Heart left ventricle (tissue), 16 donors: Measurements from ENCODE around the gene NELFB. TPM values are rescaled to one million over a fixed set of nuclear protein-coding genes. Genes with fewer than 3 reads are reported as not detected.
"Not testable (repeated sequence)": the region's sequence is repeated elsewhere in the genome, so short reads cannot be mapped to it uniquely, and the experiment has no call there.

ENCODE experiments used
- ATAC-seq, 4 donors: fragments of 200-7000 bp; cut with Tn5 transposase; one replicate each; pipeline ENCODE4 v1.9.1; 2020 to 2022; ENCODE audit warnings: moderate library complexity in 4 of 4, mild to moderate bottlenecking in 3 of 4, moderate number of reproducible peaks in 1 of 4
- DNase-seq, 5 donors: peaks; one replicate each; pipeline ENCODE4 v3.0.0-alpha.2; 2020
- H3K27ac ChIP-seq, 12 donors: fragments of 200-600 bp; sonication (generic) in 4 of 12; one replicate each; pipeline versions ENCODE4 v1.5.0 to v1.8.0; 2016 to 2022; ENCODE audit warnings: mild to moderate bottlenecking in 2 of 12
- H3K27me3 ChIP-seq, 9 donors: fragments of 200-600 bp; sonication (generic) in 2 of 9; one replicate each; pipeline versions ENCODE4 v1.5.1 to v1.8.0; 2016 to 2022; ENCODE audit warnings: mild to moderate bottlenecking in 3 of 9
- H3K36me3 ChIP-seq, 9 donors: fragments of 200-600 bp; sonication (generic) in 2 of 9; one replicate each; pipeline versions ENCODE4 v1.5.0 to v1.8.0; 2018 to 2022; ENCODE audit warnings: mild to moderate bottlenecking in 2 of 9
- H3K4me1 ChIP-seq, 12 donors: fragments of 200-600 bp; sonication (generic) in 4 of 12; one replicate each; pipeline versions ENCODE4 v1.5.0 to v1.8.0; 2016 to 2022; ENCODE audit warnings: mild to moderate bottlenecking in 3 of 12
- H3K4me3 ChIP-seq, 12 donors: fragments of 200-600 bp; sonication (generic) in 4 of 12; one replicate each; pipeline versions ENCODE4 v1.5.0 to v1.8.0; 2017 to 2022; ENCODE audit warnings: mild to moderate bottlenecking in 9 of 12, moderate library complexity in 4 of 12
- H3K9me3 ChIP-seq, 12 donors: fragments of 200-600 bp; sonication (generic) in 4 of 12; one replicate each; pipeline versions ENCODE4 v1.5.0 to v1.8.0; 2016 to 2022; ENCODE audit warnings: mild to moderate bottlenecking in 1 of 12
- CTCF ChIP-seq, 12 donors: fragments of 200-600 bp; sonication (generic) in 4 of 12; IDR thresholded peaks; one replicate each; pipeline versions ENCODE4 v1.5.0 to v1.8.0; 2018 to 2022; ENCODE audit warnings: antibody characterized with exemption in 12 of 12, mild to moderate bottlenecking in 5 of 12
- POLR2A ChIP-seq, 2 donors: fragments of 450-650 bp; IDR thresholded peaks; one replicate each; pipeline ENCODE4 v1.6.1; 2017; ENCODE audit warnings: antibody characterized with exemption in 2 of 2, mild to moderate bottlenecking in 2 of 2, moderate library complexity in 2 of 2
- WGBS, 4 donors: extraction: QIAGEN DNeasy Blood & Tissue Kit in 2 of 4; methylation state at CpG; one replicate each; pipeline versions ENCODE4 v1.1.5 to v1.1.7; 2013 to 2018; 5-methylcytosine and 5-hydroxymethylcytosine counted together
- intact Hi-C, 10 donors: fragments of 100-400 bp; cut with DNase I; formaldehyde crosslinking; loops; one replicate each; pipeline versions ENCODE4 v1.11.1 to v1.14.2; 2022
- polyA plus RNA-seq, 2 donors: library from polyadenylated mRNA; stranded (reverse); fragments of 200-250 nt; gene quantifications; one replicate each; pipeline ENCODE4 v1.2.3, GENCODE V29; 2013
- total RNA-seq, 9 donors: library from RNA; depleted of rRNA in 2 of 9; stranded (reverse); fragments of >200 nt in 2 of 9; fragmentation: NEBNext Ultra II Directional in 3 of 9; extraction: Animal tissue kit (Norgen Biotek cat#: 25700) in 3 of 9; gene quantifications; one replicate each; pipeline versions ENCODE4 v1.1.0 to v1.2.4, GENCODE V29; 2016 to 2023
- donor health status: ischemic (EF 13 %, LVEDD 7.1; RV severe dilation, severe dysfunction).
- donor health status: healthy with polysubstance abuse.
- donor health status: DM: no; HTN: yes; CAD: no.
- donor health status: DM: no; HTN: no; CAD: no.
- donor health status: ischemic (EF 25% LVEDD 6.9; RV normal size, moderate dysfunction).
- donor health status: ischemic (EF 25% LVEDD 5.7; RV mildly dilated, moderate dysfunction).
- donor health status: healthy.
- donor health status: DM: yes; HTN: yes; CAD: no.
- donor health status: ischemic (EF 35%, LVEDD 5.7; RV mildly dilated, moderate dysfunction).
- donor health status: nonischemic (EF 11% LVEDD 7.7; RV severe dilation, severe dysfunction).
- donor health status: DM: yes; HTN: yes; CAD: no.
- donor health status: PGD.
- donor health status: ischemic (EF 29% LVEDD 5.4; RV normal size, mild dysfunction).
- donor health status: nonischemic (EF 23%, LVEDD 6.1; RV moderate dilation, normal function).

The NELFB gene
- total and polyA plus RNA-seq, 11 donors, result 31.4 to 77.8 (median 38.1) TPM

GRCh38 chr9:137237759-137238726, 17.1 kb upstream of the NELFB start:
- no peaks in the 10 kb centered on the region for H3K9me3 ChIP-seq
- H3K27me3 ChIP-seq, result peaks cover 0 to 12% (median 0%) of the 10 kb centered on the region in 9 donors
- DNase-seq (no peak), ATAC-seq (no peak)
- intact Hi-C loops, result loop anchor here in 2 of 10 donors (5.0 to 10.0 kb wide), 2 partner anchors 121 to 453 kb away; no protein-coding TSS in a partner anchor
- 74 to 80% (median 75%) methylated on average over 6 to 13 of the region's 13 CpGs for WGBS, 4 donors
- TF ChIP-seq CTCF (IDR thresholded peaks at IDR 0.05) (no peak), POLR2A (IDR thresholded peaks at IDR 0.05) (no peak)
- peaks cover 0 to 14% (median 10%) of the 10 kb centered on the region in 9 donors for H3K36me3 ChIP-seq
- peak overlapping the region in 1 of 12 donors; percentile 37 for H3K27ac ChIP-seq
- H3K4me1 ChIP-seq, result peaks cover 0 to 63% (median 38%) of the 10 kb centered on the region in 12 donors
- H3K4me3 ChIP-seq, result no peak overlapping the region

GRCh38 chr9:137239541-137240200, 15.5 kb upstream of the NELFB start:
- H3K27me3 ChIP-seq, H3K9me3 ChIP-seq, DNase-seq, ATAC-seq: not testable (repeated sequence)
- Histone ChIP-seq H3K4me3 (peak overlapping the region; percentile 54 to 97 (median 66)), H3K36me3 (peaks cover 0 to 24% (median 18%) of the 10 kb centered on the region in 9 donors), H3K27ac (peak overlapping the region in 11 of 12 donors; percentile 91 to 100 (median 99)), H3K4me1 (peaks cover 0 to 76% (median 52%) of the 10 kb centered on the region in 12 donors)
- 60 to 64% (median 61%) methylated on average over 27 of the region's 27 CpGs for WGBS, 4 donors
- intact Hi-C loops, result loop anchor here in 4 of 10 donors (2.0 to 10.0 kb wide), 3 partner anchors 37 to 455 kb away; partner anchors contain the start of gene TOR4A (in 2 of the 4)

DNA sequence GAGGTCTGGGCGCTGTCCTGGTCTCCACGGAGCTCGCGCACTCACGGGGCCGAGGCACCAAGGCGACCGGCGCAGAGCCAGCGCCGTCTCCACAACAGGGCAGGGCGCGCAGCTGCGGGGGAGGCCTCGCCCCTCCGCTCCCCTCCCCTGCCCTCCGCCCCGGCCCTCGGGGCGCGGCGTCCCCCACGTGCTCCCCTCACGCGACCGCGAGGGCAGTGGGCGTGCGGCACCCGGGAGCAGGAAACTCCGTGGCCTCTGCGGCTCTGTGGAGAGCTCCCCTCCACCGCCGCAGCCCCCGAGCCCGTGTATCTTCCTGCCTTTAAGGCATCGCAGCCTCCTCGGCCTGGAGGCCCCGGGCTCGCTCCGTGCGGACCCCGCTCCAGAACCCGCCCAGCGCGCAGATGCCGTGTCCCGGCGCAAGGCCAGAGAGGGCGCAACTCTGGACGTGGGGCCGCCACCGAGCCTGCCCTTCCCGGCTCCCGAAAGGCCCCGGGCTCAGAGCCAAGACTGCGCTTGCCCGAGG, 14.7 kb upstream of the NELFB start:
- Histone ChIP-seq H3K27ac (peak overlapping the region; percentile 88 to 100 (median 98)), H3K9me3 (no peaks in the 10 kb centered on the region), H3K4me3 (peak overlapping the region; percentile 54 to 97 (median 66)), H3K4me1 (peaks cover 0 to 76% (median 53%) of the 10 kb centered on the region in 12 donors), H3K36me3 (peaks cover 0 to 24% (median 18%) of the 10 kb centered on the region in 9 donors), H3K27me3 (no peaks in the 10 kb centered on the region)
- TF ChIP-seq POLR2A (IDR thresholded peaks at IDR 0.05), result peak in 1 of 2 donors; percentile 61
- peak in 4 of 12 donors; percentile 4 to 17 (median 6) for TF ChIP-seq CTCF (IDR thresholded peaks at IDR 0.05)
- peak; percentile 16 to 65 (median 59) for ATAC-seq
- intact Hi-C loops, result loop anchor here in 2 of 10 donors (2.0 kb wide), 1 partner anchor 36 kb away; the partner anchor contains the start of gene TOR4A (in 2 of the 2)
- peak; percentile 83 to 93 (median 88) for DNase-seq
- 0 to 1% (median 0%) methylated on average over 28 to 58 of the region's 58 CpGs for WGBS, 4 donors

DNA sequence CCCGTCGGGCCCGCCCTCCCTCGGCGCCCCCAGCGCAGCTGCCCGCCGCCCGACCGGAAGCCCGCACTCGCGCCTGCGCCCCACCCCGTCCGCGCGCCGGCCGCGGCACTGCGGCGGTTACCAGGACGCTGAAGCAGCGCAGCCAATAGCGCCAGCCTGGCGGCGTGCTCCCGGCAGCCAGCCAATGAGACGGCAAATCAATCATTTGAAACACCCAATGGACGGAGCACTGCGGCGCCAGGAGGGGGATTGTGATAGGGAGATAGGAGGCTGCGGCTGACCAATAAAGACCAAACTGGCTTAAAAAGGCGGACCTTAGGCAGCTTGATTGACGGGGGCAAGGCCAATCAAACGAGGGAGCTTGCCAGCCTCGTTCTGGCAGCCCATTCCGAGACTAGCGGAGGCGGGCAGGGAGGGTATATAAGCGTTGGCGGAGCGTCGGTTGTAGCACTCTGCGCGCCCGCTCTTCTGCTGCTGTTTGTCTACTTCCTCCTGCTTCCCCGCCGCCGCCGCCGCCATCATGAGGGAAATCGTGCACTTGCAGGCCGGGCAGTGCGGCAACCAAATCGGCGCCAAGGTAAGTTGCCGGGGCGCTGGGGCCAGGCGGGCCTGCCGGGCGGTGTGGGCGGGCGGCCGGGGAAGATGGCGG, 14.2 kb upstream of the NELFB start, which contains the start of gene TUBB4B:
TUBB4B (plus strand) TSS at position 447 of the 649 bp plus-strand sequence; CDS start at position 521, 74 bp downstream.
- 0 to 1% (median 1%) methylated on average over 45 to 67 of the region's 67 CpGs for WGBS, 4 donors

More for the DNA sequence above, 14.2 kb upstream of the NELFB start, which contains the start of gene TUBB4B:
- Histone ChIP-seq H3K4me3 (peak within 1 kb of the TSS; percentile 70 to 97 (median 92)), H3K9me3 (no peaks in the 10 kb centered on the region), H3K27ac (peak within 1 kb of the TSS; percentile 94 to 100 (median 98)), H3K4me1 (peaks cover 0 to 73% (median 49%) of the 10 kb centered on the region in 12 donors), H3K27me3 (no peaks in the 10 kb centered on the region), H3K36me3 (peaks cover 0 to 24% (median 18%) of the 10 kb centered on the region in 9 donors)
- ATAC-seq (peak; percentile 86 to 94 (median 90)), DNase-seq (peak; percentile 99 to 100 (median 100))
- peak; percentile 57 to 97 for TF ChIP-seq POLR2A (IDR thresholded peaks at IDR 0.05)
- TF ChIP-seq CTCF (IDR thresholded peaks at IDR 0.05), result peak in 4 of 12 donors; percentile 1 to 6 (median 2)
- intact Hi-C loops, result loop anchor here in 2 of 10 donors (1.0 to 2.0 kb wide), 2 partner anchors 14 to 36 kb away; partner anchors contain the start of genes TOR4A (in 2 of the 2) and NELFB (in 1 of the 2)
